Measurements from ENCODE around the gene SLAMF1.

SLAMF1 gene

GRCh38 chr1:160621633-160622413, 25.0 kb downstream of the SLAMF1 start:
- no peak for DNase-seq (ENCODE audit: low spot score)
- ChIA-PET CTCF (no interaction called here), POLR2A (ENCODE audit: low non-redundant PET) (no interaction called here)
- TF ChIP-seq CTCF (conservative IDR thresholded peaks at IDR 0.05; ENCODE audit: low read depth), result no peak
- no peak overlapping the region for H3K27ac ChIP-seq

GRCh38 chr1:160620942-160621632, 25.8 kb downstream of the SLAMF1 start:
- ChIA-PET CTCF (no interaction called here), POLR2A (ENCODE audit: low non-redundant PET) (no interaction called here)
- no peak for TF ChIP-seq CTCF (conservative IDR thresholded peaks at IDR 0.05; ENCODE audit: low read depth)
- no peak overlapping the region for H3K27ac ChIP-seq
- DNase-seq (ENCODE audit: low spot score), result no peak

GRCh38 chr1:160619742-160620277, 27.0 kb downstream of the SLAMF1 start:
- no peak overlapping the region for H3K27ac ChIP-seq
- ChIA-PET POLR2A (ENCODE audit: low non-redundant PET) (no interaction called here), CTCF (interaction anchor here (0.7 kb wide), 1 partner anchor 480 kb away, joined by 4 read pairs; no protein-coding TSS in a partner anchor)
- TF ChIP-seq CTCF (conservative IDR thresholded peaks at IDR 0.05; ENCODE audit: low read depth), result no peak
- DNase-seq (ENCODE audit: low spot score), result no peak

GRCh38 chr1:160618763-160619274, 28.0 kb downstream of the SLAMF1 start:
- H3K27ac ChIP-seq, result no peak overlapping the region
- ChIA-PET POLR2A (ENCODE audit: low non-redundant PET) (no interaction called here), CTCF (interaction anchor here (0.6 to 0.7 kb wide), 3 partner anchors 21 to 479 kb away, joined by 4 to 5 read pairs (median 4); no protein-coding TSS in a partner anchor)
- no peak for DNase-seq (ENCODE audit: low spot score)
- TF ChIP-seq CTCF (conservative IDR thresholded peaks at IDR 0.05; ENCODE audit: low read depth), result peak; percentile 36; the same call in 1 of the 2 replicates

- no peak for TF ChIP-seq CTCF (conservative IDR thresholded peaks at IDR 0.05; ENCODE audit: low read depth)
- POLR2A ChIA-PET (ENCODE audit: low non-redundant PET), result no interaction called here
- no peak for DNase-seq (ENCODE audit: low spot score)
- H3K27ac ChIP-seq, result no peak overlapping the region
- CTCF ChIA-PET, result interaction anchor here (0.6 to 0.7 kb wide), 4 partner anchors 21 to 260 kb away, joined by 3 to 5 read pairs (median 4); no protein-coding TSS in a partner anchor
Observed at GRCh38 chr1:160618327-160618726, 28.5 kb downstream of the SLAMF1 start.

- ChIA-PET CTCF (no interaction called here), POLR2A (ENCODE audit: low non-redundant PET) (no interaction called here)
- no peak for TF ChIP-seq CTCF (conservative IDR thresholded peaks at IDR 0.05; ENCODE audit: low read depth)
- no peak for DNase-seq (ENCODE audit: low spot score)
- H3K27ac ChIP-seq, result no peak overlapping the region
Observed at GRCh38 chr1:160615660-160616059, 31.2 kb downstream of the SLAMF1 start.

Measured in RWPE1 (cell line).